PC-9 (cell line): Measurements from ENCODE around the gene PPM1A.

Experiments
- CTCF ChIP-seq: fragments of 200-600 bp; sonication (generic); conservative IDR thresholded peaks from 2 replicates; pipeline ENCODE4 v1.6.1; 2017; ENCODE audit warnings: mixed run types, antibody characterized with exemption, mild to moderate bottlenecking, moderate library complexity
- EZH2 ChIP-seq: fragments of 200-600 bp; sonication (generic); IDR thresholded peaks from 2 replicates; pipeline ENCODE4 v1.8.0; 2017; ENCODE audit warnings: antibody characterized with exemption, low read depth

GRCh38 chr14:60302663-60303062 is 53.6 kb downstream of the PPM1A start:
- no peak for TF ChIP-seq EZH2
- no peak for TF ChIP-seq CTCF
